NCI-H226 (cell line): ENCODE data around the gene HEPHL1.
"Not testable (repeated sequence)": the region's sequence is repeated elsewhere in the genome, so short reads cannot be mapped to it uniquely, and the experiment has no call there.

ENCODE experiments used
- DNase-seq: peaks from one replicate; pipeline ENCODE4 v3.0.0-alpha.2; 2015

HEPHL1 gene

GRCh38 chr11:94151903-94152677 lies 130.9 kb downstream of the HEPHL1 start:
- peak; percentile 83 for DNase-seq

- DNase-seq: no peak
Measured at GRCh38 chr11:94152678-94153065, 131.5 kb downstream of the HEPHL1 start.

- no peak for DNase-seq
Measured at GRCh38 chr11:94153320-94153719, 132.2 kb downstream of the HEPHL1 start.

- no peak for DNase-seq
Measured at GRCh38 chr11:94154095-94154856, 133.1 kb downstream of the HEPHL1 start.

GRCh38 chr11:94157339-94157738 lies 136.2 kb downstream of the HEPHL1 start:
- not testable (repeated sequence) for DNase-seq
